HG02970 (cell line): ENCODE data around the gene UNC13D.

ENCODE experiments used
- ATAC-seq: cut with Tn5 transposase; IDR thresholded peaks from one replicate; pipeline ENCODE4 v1.9.1; 2021; ENCODE audit warnings: mild to moderate bottlenecking, moderate library complexity, moderate number of reproducible peaks; ENCODE audit not compliant: unreplicated experiment, low FRiP score

UNC13D gene

DNA sequence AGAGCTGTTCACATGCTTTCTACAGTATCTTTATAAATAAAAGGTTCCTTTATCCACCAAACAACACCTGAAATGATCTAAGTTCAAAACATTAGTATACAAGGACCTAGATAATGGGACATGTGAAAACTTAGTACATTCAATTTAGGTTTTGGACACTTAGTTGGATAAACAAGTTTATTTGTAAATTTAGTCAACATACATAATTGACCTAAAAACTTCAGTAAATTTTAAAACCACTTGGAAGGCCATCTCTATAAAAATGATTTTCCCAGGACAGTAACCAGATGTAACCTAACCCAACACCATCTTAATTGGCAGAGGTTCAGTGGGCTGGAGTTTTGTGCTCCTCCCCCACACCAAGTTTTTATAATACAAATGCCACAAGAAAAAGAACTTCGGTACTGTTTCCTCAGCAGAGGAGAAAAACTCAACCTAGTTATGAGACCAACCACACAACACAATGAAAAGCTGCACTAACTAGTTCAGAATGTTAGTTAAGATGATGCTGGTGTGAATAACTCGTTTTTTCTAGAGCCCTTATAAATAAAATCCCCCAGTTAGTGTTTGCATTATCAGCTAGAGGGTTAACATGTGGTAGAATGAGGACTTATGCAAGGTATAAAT is 66.8 kb downstream of the UNC13D start:
- ATAC-seq: no peak
